ENCODE results near the gene STK39. TPM values are rescaled to one million over a fixed set of nuclear protein-coding genes. Genes with fewer than 3 reads are reported as not detected.

STK39 gene
- total RNA-seq, 1 donor from 2014 or later: 14.3 TPM

DNA sequence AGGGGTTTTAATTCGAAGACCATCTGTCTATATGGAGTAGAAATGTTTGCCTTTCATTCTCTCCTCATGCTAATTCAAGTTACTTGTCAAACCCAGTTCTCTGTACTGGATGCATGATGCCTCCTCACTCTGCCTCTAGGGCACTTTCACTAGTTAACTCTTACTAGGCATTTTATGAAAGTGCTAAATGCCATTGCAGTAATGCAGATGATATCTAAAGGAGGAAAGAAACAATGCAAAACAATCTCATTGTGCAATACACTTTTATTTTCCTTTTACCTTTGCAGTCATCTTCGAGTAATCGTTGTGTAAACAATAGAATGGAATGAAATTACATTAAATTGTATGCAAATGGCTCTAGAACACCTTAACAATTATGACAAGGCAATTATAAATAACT, 293.6 kb downstream of the STK39 start:
- no peaks in the 10 kb centered on the region for H3K9me3 Mint-ChIP-seq (ENCODE audit: unreplicated experiment)
- H3K27me3 Mint-ChIP-seq (ENCODE audit: unreplicated experiment): no peaks in the 10 kb centered on the region
- no peaks in the 10 kb centered on the region for H3K4me1 Mint-ChIP-seq (ENCODE audit: unreplicated experiment)
- H3K27ac Mint-ChIP-seq (ENCODE audit: unreplicated experiment): no peak overlapping the region
- no peak for DNase-seq (ENCODE audit: low spot score)
- no peak overlapping the region for H3K4me3 Mint-ChIP-seq (ENCODE audit: unreplicated experiment)
- no peaks in the 10 kb centered on the region for H3K36me3 Mint-ChIP-seq (ENCODE audit: low read depth, unreplicated experiment)
- TF ChIP-seq, protein P1, sequence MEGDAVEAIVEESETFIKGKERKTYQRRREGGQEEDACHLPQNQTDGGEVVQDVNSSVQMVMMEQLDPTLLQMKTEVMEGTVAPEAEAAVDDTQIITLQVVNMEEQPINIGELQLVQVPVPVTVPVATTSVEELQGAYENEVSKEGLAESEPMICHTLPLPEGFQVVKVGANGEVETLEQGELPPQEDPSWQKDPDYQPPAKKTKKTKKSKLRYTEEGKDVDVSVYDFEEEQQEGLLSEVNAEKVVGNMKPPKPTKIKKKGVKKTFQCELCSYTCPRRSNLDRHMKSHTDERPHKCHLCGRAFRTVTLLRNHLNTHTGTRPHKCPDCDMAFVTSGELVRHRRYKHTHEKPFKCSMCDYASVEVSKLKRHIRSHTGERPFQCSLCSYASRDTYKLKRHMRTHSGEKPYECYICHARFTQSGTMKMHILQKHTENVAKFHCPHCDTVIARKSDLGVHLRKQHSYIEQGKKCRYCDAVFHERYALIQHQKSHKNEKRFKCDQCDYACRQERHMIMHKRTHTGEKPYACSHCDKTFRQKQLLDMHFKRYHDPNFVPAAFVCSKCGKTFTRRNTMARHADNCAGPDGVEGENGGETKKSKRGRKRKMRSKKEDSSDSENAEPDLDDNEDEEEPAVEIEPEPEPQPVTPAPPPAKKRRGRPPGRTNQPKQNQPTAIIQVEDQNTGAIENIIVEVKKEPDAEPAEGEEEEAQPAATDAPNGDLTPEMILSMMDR (IDR thresholded peaks at IDR 0.05; ENCODE audit: unreplicated experiment): no peak

DNA sequence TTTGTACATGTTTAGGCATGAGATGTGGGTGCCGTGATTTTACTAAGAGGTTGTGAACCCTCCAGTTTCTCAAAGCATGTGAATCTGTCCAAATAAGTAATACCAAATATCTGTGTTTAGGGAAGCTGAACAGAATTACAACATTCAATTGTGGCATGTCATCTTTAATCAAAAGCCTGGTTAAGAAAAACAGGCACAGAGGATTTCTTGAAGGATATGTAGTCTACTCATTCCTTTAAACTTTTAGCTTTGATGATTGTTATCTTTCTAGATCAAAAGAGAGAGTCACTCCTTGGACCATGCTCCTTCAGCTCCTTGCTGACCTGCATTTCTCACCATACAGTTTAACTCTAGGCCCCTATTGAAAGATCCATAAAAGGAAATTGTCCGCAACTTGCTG, 296.8 kb downstream of the STK39 start:
- DNase-seq (ENCODE audit: low spot score): no peak
- H3K27me3 Mint-ChIP-seq (ENCODE audit: unreplicated experiment): no peaks in the 10 kb centered on the region
- H3K4me1 Mint-ChIP-seq (ENCODE audit: unreplicated experiment): no peaks in the 10 kb centered on the region
- no peaks in the 10 kb centered on the region for H3K36me3 Mint-ChIP-seq (ENCODE audit: low read depth, unreplicated experiment)
- H3K27ac Mint-ChIP-seq (ENCODE audit: unreplicated experiment): no peak overlapping the region
- H3K4me3 Mint-ChIP-seq (ENCODE audit: unreplicated experiment): no peak overlapping the region
- H3K9me3 Mint-ChIP-seq (ENCODE audit: unreplicated experiment): no peaks in the 10 kb centered on the region
- TF ChIP-seq, protein P1 (IDR thresholded peaks at IDR 0.05; ENCODE audit: unreplicated experiment): no peak

DNA sequence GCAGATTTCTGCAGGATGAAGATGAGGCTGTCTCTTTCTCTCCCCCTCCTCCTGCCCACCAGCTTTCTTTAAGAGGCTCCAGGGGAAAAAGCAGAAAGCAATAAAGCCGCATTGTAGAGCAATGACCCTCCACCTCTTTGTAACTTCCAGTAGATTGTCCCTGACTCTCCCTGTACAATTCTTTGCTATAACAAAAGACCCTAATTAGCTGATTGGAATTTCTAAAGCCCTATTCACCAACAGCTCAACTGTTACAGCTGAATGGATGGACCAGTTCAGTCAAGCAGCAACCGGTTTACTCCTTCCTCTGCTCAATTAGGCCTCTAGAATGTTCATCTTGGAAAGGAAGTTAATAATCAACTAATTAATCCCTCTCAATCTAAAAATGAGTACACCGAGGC, 301.0 kb downstream of the STK39 start:
- DNase-seq (ENCODE audit: low spot score): no peak
- Mint-ChIP-seq H3K27me3 (ENCODE audit: unreplicated experiment) (no peaks in the 10 kb centered on the region), H3K9me3 (ENCODE audit: unreplicated experiment) (no peaks in the 10 kb centered on the region), H3K4me1 (ENCODE audit: unreplicated experiment) (no peaks in the 10 kb centered on the region), H3K27ac (ENCODE audit: unreplicated experiment) (no peak overlapping the region), H3K4me3 (ENCODE audit: unreplicated experiment) (no peak overlapping the region), H3K36me3 (ENCODE audit: low read depth, unreplicated experiment) (no peaks in the 10 kb centered on the region)
- TF ChIP-seq, protein P1 (IDR thresholded peaks at IDR 0.05; ENCODE audit: unreplicated experiment): no peak

DNA sequence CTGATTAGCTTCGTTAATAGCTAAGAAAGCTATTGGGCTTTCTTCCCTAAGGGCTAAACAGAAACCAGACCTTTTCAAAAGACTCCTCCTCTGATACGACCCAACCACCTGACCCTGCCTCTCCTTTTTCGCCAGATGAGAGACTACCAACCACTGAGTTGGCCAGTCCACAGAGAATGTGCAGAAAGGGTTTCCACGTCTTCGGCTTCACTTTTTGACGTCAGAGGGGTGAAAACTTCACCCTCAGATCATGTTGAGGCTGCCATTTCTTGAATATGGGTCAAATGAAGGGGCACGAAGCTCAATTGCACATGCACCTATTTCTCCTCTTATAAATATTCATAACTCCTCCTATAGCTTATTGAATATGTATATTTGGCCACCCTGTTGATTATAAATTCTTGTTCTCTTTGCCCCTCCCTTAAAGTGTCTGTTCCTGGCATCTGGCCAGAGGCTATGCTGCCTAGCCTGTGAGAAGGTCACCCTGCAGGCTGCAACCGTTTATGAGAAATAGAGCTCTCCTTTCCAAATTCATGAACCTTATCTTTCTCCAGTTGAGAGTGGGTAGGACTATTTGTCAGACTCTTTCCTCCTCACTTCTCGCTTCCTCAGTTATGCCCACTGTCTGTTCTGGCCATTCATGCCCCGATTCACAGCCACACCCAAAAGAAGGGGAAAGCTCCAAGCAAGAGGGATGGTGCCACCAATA, 301.6 kb downstream of the STK39 start:
- no peak for DNase-seq (ENCODE audit: low spot score)
- Mint-ChIP-seq H3K4me3 (ENCODE audit: unreplicated experiment) (no peak overlapping the region), H3K4me1 (ENCODE audit: unreplicated experiment) (no peaks in the 10 kb centered on the region), H3K9me3 (ENCODE audit: unreplicated experiment) (no peaks in the 10 kb centered on the region), H3K27ac (ENCODE audit: unreplicated experiment) (no peak overlapping the region), H3K27me3 (ENCODE audit: unreplicated experiment) (no peaks in the 10 kb centered on the region), H3K36me3 (ENCODE audit: low read depth, unreplicated experiment) (no peaks in the 10 kb centered on the region)
- TF ChIP-seq, protein P1 (IDR thresholded peaks at IDR 0.05; ENCODE audit: unreplicated experiment): no peak

DNA sequence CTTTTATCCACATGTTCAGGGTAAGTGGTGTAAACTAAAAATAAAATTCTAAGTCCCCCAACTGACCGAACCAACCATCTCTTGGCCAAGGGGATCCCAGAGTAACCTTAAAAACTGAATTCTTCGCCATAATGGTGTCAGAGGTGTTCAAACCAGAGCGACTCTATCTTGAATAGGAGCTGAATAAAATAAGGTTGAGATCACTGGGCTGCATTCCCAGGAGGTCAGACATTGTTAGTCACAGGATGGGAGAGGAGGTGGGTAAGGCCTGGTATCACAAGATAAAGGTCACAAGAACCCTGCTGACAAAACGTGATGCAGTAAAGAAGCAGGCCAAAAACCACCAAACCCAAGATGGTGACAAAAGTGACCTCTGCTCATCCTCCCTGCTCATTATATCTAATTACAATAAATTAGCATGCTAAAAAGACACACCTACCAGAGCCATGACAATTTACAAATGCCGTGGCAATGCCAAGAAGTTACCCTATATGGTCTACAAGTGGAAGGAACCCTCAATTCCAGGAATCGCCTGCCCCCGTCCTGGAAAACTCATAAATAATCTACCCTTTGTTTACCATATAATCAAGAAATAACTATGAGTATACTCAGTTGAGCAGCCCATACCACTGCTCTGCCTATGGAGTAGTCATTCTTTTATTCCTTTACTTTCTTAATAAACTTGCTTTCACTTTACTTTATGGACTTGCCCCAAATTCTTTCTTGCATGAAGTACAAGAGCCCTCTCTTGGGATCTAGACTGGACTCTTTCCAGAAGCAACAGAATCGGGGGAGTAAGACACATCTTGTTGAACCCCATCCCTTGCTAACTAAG, 302.4 kb downstream of the STK39 start:
- H3K9me3 Mint-ChIP-seq (ENCODE audit: unreplicated experiment): no peaks in the 10 kb centered on the region
- TF ChIP-seq, protein P1 (IDR thresholded peaks at IDR 0.05; ENCODE audit: unreplicated experiment): no peak
- H3K27ac Mint-ChIP-seq (ENCODE audit: unreplicated experiment): no peak overlapping the region
- no peaks in the 10 kb centered on the region for H3K4me1 Mint-ChIP-seq (ENCODE audit: unreplicated experiment)
- H3K36me3 Mint-ChIP-seq (ENCODE audit: low read depth, unreplicated experiment): no peaks in the 10 kb centered on the region
- no peak overlapping the region for H3K4me3 Mint-ChIP-seq (ENCODE audit: unreplicated experiment)
- no peaks in the 10 kb centered on the region for H3K27me3 Mint-ChIP-seq (ENCODE audit: unreplicated experiment)
- DNase-seq (ENCODE audit: low spot score): no peak
